BJ (cell line): Measurements from ENCODE around the gene UBE2L3. TPM values are rescaled to one million over a fixed set of nuclear protein-coding genes. Genes with fewer than 3 reads are reported as not detected.
"Not testable (repeated sequence)": the region's sequence is repeated elsewhere in the genome, so short reads cannot be mapped to it uniquely, and the experiment has no call there.

Experiments used
- CTCF ChIA-PET: fragments of 350-600 bp; formaldehyde crosslinking; extraction: SDS; loops from one replicate; lab custom pipeline; 2021; ENCODE audit warnings: antibody characterized with exemption, inconsistent platforms; lab: Yijun Ruan, JAX
- POLR2A ChIA-PET: fragments of 300-600 bp; sonication (Branson Sonifier 250); formaldehyde crosslinking; extraction: SDS; loops from one replicate; lab custom pipeline; 2021; ENCODE audit warnings: antibody characterized with exemption; lab: Charles Lee
- DNase-seq: peaks from one replicate; pipeline ENCODE4 v3.0.0-alpha.2; 2011; ENCODE audit warnings: low read depth
- H3K27me3 ChIP-seq: 2 replicates; pipeline ENCODE4 v1.6.0; 2011; ENCODE audit warnings: low read length; ENCODE audit not compliant: control insufficient read depth, insufficient read depth
- H3K36me3 ChIP-seq: 2 replicates; pipeline ENCODE4 v1.5.1; 2011; ENCODE audit warnings: low read length; ENCODE audit not compliant: control insufficient read depth, insufficient read depth
- H3K4me3 ChIP-seq: 2 replicates; pipeline ENCODE4 v1.5.1; 2011; ENCODE audit warnings: low read depth, mild to moderate bottlenecking, control low read depth, low read length
- polyA plus RNA-seq: library from polyadenylated mRNA; depleted of rRNA; stranded (reverse); fragments of >200 nt; gene quantifications from 2 replicates; pipeline ENCODE4 v1.2.3, GENCODE V29; 2011
- TF ChIP-seq, protein P1 (sequence below): IDR thresholded peaks from 2 replicates; pipeline ENCODE4 v1.5.1; 2011; ENCODE audit warnings: low read depth, mild to moderate bottlenecking, control low read depth, inconsistent platforms, low read length, moderate library complexity; ENCODE audit not compliant: insufficient read depth

Gene UBE2L3
- polyA plus RNA-seq, 1 experiment: 47.3 TPM

DNA sequence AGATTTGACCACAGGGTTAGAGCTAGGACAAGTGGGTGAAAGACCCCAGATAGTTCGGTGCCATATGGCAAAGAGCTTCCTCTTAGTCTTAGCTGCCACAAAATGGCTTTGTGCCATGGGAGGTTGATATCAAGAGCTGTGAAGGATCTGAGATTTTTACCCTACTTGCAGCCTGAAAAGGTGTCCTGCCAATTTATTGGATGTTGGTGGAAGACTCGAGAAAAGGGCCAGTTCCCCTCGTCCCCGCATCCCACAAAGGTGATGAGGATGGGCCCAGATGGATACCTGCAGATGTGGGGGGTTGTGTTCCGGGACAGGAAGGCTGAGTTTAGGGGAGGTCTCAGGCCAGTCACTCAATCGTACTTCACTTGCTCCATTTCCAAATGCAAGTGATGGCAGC, 35.1 kb downstream of the UBE2L3 start:
- H3K4me3 ChIP-seq: no peak overlapping the region
- DNase-seq: no peak
- ChIA-PET POLR2A (no interaction called here), CTCF (interaction anchor here (0.7 kb wide), 1 partner anchor 27 kb away, joined by 3 read pairs; no protein-coding TSS in a partner anchor)
- TF ChIP-seq, protein P1, sequence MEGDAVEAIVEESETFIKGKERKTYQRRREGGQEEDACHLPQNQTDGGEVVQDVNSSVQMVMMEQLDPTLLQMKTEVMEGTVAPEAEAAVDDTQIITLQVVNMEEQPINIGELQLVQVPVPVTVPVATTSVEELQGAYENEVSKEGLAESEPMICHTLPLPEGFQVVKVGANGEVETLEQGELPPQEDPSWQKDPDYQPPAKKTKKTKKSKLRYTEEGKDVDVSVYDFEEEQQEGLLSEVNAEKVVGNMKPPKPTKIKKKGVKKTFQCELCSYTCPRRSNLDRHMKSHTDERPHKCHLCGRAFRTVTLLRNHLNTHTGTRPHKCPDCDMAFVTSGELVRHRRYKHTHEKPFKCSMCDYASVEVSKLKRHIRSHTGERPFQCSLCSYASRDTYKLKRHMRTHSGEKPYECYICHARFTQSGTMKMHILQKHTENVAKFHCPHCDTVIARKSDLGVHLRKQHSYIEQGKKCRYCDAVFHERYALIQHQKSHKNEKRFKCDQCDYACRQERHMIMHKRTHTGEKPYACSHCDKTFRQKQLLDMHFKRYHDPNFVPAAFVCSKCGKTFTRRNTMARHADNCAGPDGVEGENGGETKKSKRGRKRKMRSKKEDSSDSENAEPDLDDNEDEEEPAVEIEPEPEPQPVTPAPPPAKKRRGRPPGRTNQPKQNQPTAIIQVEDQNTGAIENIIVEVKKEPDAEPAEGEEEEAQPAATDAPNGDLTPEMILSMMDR: no peak
- H3K27me3 ChIP-seq: no peaks in the 10 kb centered on the region
- H3K36me3 ChIP-seq: peaks cover 6% of the 10 kb centered on the region

DNA sequence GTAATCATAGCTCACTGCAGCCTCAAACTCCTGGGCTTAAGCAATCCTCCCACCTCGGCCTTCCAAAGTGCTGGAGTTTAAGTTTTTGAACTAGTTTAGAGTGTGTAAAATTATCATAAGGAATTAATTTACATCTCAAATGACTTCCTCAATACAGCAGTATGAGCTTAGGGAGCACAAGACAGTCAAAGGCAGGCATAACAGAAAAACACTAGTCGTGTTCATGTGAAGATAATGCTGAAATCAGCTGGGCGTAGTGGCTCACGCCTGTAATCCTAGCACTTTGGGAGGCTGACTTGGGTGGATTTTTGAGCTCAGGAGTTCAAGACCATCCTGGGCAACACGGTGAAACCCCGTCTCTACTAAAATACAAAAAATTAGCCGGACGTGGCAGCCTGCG, 36.5 kb downstream of the UBE2L3 start:
- DNase-seq: no peak
- Histone ChIP-seq H3K36me3 (peaks cover 6% of the 10 kb centered on the region), H3K4me3 (no peak overlapping the region), H3K27me3 (no peaks in the 10 kb centered on the region)
- CTCF ChIA-PET: interaction anchor here (1.0 to 1.6 kb wide), 4 partner anchors 13 to 25 kb away, joined by 3 to 8 read pairs (median 3); partner anchors contain the start of gene YDJC
- TF ChIP-seq, protein P1: no peak
- POLR2A ChIA-PET: no interaction called here

DNA sequence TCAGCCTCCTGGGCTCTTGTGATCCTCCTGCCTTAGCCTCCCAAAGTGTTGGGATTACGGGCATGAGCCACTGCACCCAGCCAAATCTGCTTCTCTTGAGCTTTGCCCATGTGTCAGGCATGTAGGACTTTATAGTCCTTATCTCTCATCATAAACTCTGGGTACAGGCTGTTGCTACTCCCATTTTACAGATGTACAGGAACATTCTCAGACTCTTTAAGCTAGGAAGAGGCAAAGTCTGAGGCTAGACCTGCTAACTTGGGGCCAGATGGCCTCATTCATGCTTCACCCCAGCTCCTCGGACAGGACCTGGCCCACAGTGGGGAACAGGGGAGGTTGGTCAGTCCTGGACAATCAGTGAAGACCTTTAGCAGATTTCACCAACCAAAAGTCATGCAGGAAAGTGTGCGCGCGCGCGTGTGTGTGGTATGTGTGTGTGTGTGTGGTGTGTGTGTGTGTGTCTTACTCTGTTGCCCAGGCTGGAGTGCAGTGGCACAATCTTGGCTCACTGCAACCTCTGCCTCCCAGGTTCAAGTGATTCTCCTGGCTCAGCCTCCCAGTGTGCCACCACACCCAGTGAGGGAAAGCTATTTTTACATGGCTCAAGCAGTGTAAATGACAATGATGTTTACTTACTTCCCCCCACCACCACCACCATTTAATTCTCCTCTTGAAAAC, 38.5 kb downstream of the UBE2L3 start:
- no peaks in the 10 kb centered on the region for H3K27me3 ChIP-seq
- ChIA-PET POLR2A (no interaction called here), CTCF (interaction anchor here (0.9 to 1.8 kb wide), 4 partner anchors 15 to 35 kb away, joined by 3 to 6 read pairs (median 3); partner anchors contain the start of gene YDJC)
- TF ChIP-seq, protein P1: no peak
- H3K4me3 ChIP-seq: no peak overlapping the region
- H3K36me3 ChIP-seq: peaks cover 8% of the 10 kb centered on the region
- no peak for DNase-seq

DNA sequence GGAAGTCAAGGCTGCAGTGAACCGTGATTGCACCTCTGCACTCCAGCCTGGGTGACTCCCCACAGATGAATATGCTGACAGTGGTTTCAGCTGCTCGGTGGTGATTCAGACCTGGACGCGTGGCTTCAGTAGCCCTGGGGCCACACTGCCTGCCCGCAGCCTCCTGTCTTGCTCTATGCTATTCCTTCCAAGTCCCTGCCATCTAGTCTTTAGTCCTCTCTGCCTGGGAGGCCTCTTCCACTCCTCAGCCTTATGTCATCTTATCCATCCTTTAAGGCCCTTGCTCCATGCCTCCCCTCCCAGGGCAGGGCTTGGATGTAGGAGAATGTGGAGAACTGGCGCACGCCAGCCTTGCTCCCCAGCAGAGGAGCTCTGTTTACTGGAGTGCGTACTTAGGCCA, 39.3 kb downstream of the UBE2L3 start:
- peaks cover 12% of the 10 kb centered on the region for H3K36me3 ChIP-seq
- ChIA-PET POLR2A (no interaction called here), CTCF (interaction anchor here (1.2 to 1.8 kb wide), 2 partner anchors 22 to 34 kb away, joined by 3 to 6 read pairs; partner anchors contain the start of gene YDJC)
- TF ChIP-seq, protein P1: no peak
- DNase-seq: no peak
- no peak overlapping the region for H3K4me3 ChIP-seq
- no peaks in the 10 kb centered on the region for H3K27me3 ChIP-seq

DNA sequence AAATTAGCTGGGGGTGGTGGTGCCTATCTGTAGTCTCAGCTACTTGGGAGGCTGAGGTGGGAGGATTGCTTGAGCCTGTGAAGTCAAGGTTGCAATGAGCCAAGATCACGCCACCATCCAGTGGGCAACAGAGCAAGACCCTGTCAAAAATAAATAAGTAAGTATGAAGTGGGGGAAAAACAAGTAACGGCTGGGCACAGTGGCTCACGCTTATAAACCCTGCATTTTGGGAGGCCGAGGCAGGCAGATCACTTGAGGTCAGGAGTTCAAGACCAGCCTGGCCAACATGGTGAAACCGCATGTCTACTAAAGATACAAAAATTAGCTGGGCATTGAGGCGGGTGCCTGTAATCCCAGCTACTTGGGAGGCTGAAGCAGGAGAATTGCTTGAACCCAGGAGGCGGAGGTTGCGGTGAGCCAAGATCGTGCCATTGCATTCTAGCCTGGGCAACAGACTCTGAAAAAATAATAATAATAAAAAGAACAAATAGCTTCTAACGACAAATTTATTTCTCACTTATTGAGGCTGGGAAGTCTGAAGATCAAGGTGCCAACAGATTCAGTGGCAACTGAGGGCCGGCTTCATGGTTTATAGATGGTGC, 42.1 kb downstream of the UBE2L3 start:
- POLR2A ChIA-PET, H3K27me3 ChIP-seq, DNase-seq, H3K4me3 ChIP-seq: not testable (repeated sequence)
- CTCF ChIA-PET: interaction anchor here (0.9 to 1.3 kb wide), 3 partner anchors 15 to 17 kb away, joined by 3 to 4 read pairs (median 3); no protein-coding TSS in a partner anchor
- H3K36me3 ChIP-seq: peaks cover 15% of the 10 kb centered on the region
